GM10266 (cell line): ENCODE results near the gene PAF1.

Experiments
- DNase-seq: peaks from one replicate; pipeline ENCODE4 v3.0.0; 2012; ENCODE audit errors: extremely low spot score
- CTCF ChIP-seq: IDR thresholded peaks from 2 replicates; pipeline ENCODE4 v1.5.1; 2012; ENCODE audit warnings: mild to moderate bottlenecking, low read depth; ENCODE audit not compliant: control insufficient read depth, insufficient read depth; ENCODE audit errors: missing control alignments

Gene PAF1

GRCh38 chr19:39362682-39363657, 27.9 kb downstream of the PAF1 start:
- TF ChIP-seq CTCF, result no peak
- DNase-seq, result no peak

GRCh38 chr19:39360599-39360998, 30.3 kb downstream of the PAF1 start:
- TF ChIP-seq CTCF, result no peak
- no peak for DNase-seq

- no peak for TF ChIP-seq CTCF
- DNase-seq, result no peak
These were observed 31.9 kb downstream of the PAF1 start for GRCh38 chr19:39359026-39359425.

GRCh38 chr19:39356647-39357046, 34.3 kb downstream of the PAF1 start:
- TF ChIP-seq CTCF, result no peak
- DNase-seq, result no peak

GRCh38 chr19:39356073-39356472, 34.8 kb downstream of the PAF1 start:
- DNase-seq, result no peak

GRCh38 chr19:39355253-39355652, 35.7 kb downstream of the PAF1 start:
- DNase-seq, result no peak
- TF ChIP-seq CTCF, result no peak

More at GRCh38 chr19:39356073-39356472, 34.8 kb downstream of the PAF1 start:
- TF ChIP-seq CTCF, result no peak
